Smooth muscle cell (in vitro differentiated cells): Measurements from ENCODE around the gene CCDC167. TPM values are rescaled to one million over a fixed set of nuclear protein-coding genes. Genes with fewer than 3 reads are reported as not detected.

ENCODE experiments used
- DNase-seq: peaks from one replicate; lab custom pipeline; 2025; ENCODE audit not compliant: unreplicated experiment; lab: John Stamatoyannopoulos, UW
- H2AFZ ChIP-seq: fragments of 200-600 bp; sonication (generic); 2 replicates; pipeline ENCODE4 v1.6.0; 2016; ENCODE audit warnings: antibody characterized with exemption, low read depth, mild to moderate bottlenecking
- H3F3A ChIP-seq: fragments of 200-600 bp; sonication (generic); 2 replicates; pipeline ENCODE4 v1.6.0; 2017; ENCODE audit warnings: antibody characterized with exemption, low read depth
- H3K27ac ChIP-seq: fragments of 200-600 bp; sonication (generic); 2 replicates; pipeline ENCODE4 v1.5.1; 2016; ENCODE audit warnings: low read depth, mild to moderate bottlenecking
- H3K27me3 ChIP-seq: fragments of 200-600 bp; sonication (generic); 2 replicates; pipeline ENCODE4 v1.6.1; 2016; ENCODE audit warnings: low read depth, mild to moderate bottlenecking
- H3K36me3 ChIP-seq: fragments of 200-600 bp; sonication (generic); 2 replicates; pipeline ENCODE4 v1.5.1; 2016; ENCODE audit warnings: low read depth
- H3K4me1 ChIP-seq: fragments of 200-600 bp; sonication (generic); 2 replicates; pipeline ENCODE4 v1.5.1; 2016; ENCODE audit warnings: low read depth
- H3K4me2 ChIP-seq: fragments of 200-600 bp; sonication (generic); 2 replicates; pipeline ENCODE4 v1.6.0; 2016; ENCODE audit warnings: mild to moderate bottlenecking
- H3K4me3 ChIP-seq: fragments of 200-600 bp; sonication (generic); 2 replicates; pipeline ENCODE4 v1.5.1; 2016; ENCODE audit warnings: mild to moderate bottlenecking
- H3K79me2 ChIP-seq: fragments of 200-600 bp; sonication (generic); 2 replicates; pipeline ENCODE4 v1.6.0; 2016; ENCODE audit warnings: low read depth, mild to moderate bottlenecking
- H3K9ac ChIP-seq: fragments of 200-600 bp; sonication (generic); 2 replicates; pipeline ENCODE4 v1.6.0; 2016; ENCODE audit warnings: low read depth
- H3K9me3 ChIP-seq: fragments of 200-600 bp; sonication (generic); replicated peaks from 2 replicates; pipeline ENCODE4 v1.5.1; 2016; ENCODE audit warnings: low read depth
- H4K20me1 ChIP-seq: fragments of 200-600 bp; sonication (generic); 2 replicates; pipeline ENCODE4 v1.6.0; 2016; ENCODE audit warnings: low read depth
- CTCF ChIP-seq: fragments of 200-600 bp; sonication (generic); IDR thresholded peaks from 2 replicates; pipeline ENCODE4 v1.5.1; 2017; ENCODE audit warnings: borderline replicate concordance, mild to moderate bottlenecking, antibody characterized with exemption; ENCODE audit not compliant: insufficient read depth, poor library complexity, severe bottlenecking
- WGBS: methylation state at CpG from one replicate; pipeline ENCODE4 v1.1.7; 2016; ENCODE audit warnings: low lambda C conversion rate; 5-methylcytosine and 5-hydroxymethylcytosine counted together
- polyA plus RNA-seq: library from polyadenylated mRNA; unstranded; fragments of >200 nt; fragmentation: Nextera tagmentation; extraction: Ambion mirVana; gene quantifications from 2 replicates; pipeline ENCODE4 v1.2.1, GENCODE V29; 2016
- total RNA-seq: library from RNA; depleted of rRNA; stranded (reverse); fragments of >200 nt; gene quantifications from 2 replicates; pipeline ENCODE4 v1.2.3, GENCODE V29; 2014

Gene CCDC167
- total and polyA plus RNA-seq, 2 experiments from 2014 or later, result 81.0 to 114 TPM

- no peak overlapping the region for H3K4me3 ChIP-seq
Observed at GRCh38 chr6:37531437-37532036, 31.8 kb upstream of the CCDC167 start.

GRCh38 chr6:37531026-37531425 is 31.3 kb upstream of the CCDC167 start:
- Histone ChIP-seq H3K9me3 (no peaks in the 10 kb centered on the region), H3K36me3 (no peaks in the 10 kb centered on the region), H3K79me2 (no peaks in the 10 kb centered on the region), H3K4me1 (peaks cover 10% of the 10 kb centered on the region), H3K9ac (no peak overlapping the region), H2AFZ (no peak overlapping the region), H4K20me1 (no peaks in the 10 kb centered on the region), H3K27me3 (peaks cover 51% of the 10 kb centered on the region), H3K27ac (no peak overlapping the region), H3F3A (no peaks in the 10 kb centered on the region), H3K4me2 (no peak overlapping the region), H3K4me3 (no peak overlapping the region)
- 89% methylated on average over 4 of the region's 4 CpGs for WGBS
- DNase-seq, result no peak
- no peak for TF ChIP-seq CTCF

More at GRCh38 chr6:37531437-37532036, 31.8 kb upstream of the CCDC167 start:
- H3F3A ChIP-seq, result no peaks in the 10 kb centered on the region
- peaks cover 56% of the 10 kb centered on the region for H3K27me3 ChIP-seq
- TF ChIP-seq CTCF, result no peak
- no peaks in the 10 kb centered on the region for H3K9me3 ChIP-seq
- H3K27ac ChIP-seq, result no peak overlapping the region
- H3K79me2 ChIP-seq, result no peaks in the 10 kb centered on the region
- no peak for DNase-seq
- H2AFZ ChIP-seq, result no peak overlapping the region
- H3K4me1 ChIP-seq, result peaks cover 15% of the 10 kb centered on the region
- H3K9ac ChIP-seq, result no peak overlapping the region
- no peaks in the 10 kb centered on the region for H4K20me1 ChIP-seq
- 85% methylated on average over 5 of the region's 5 CpGs for WGBS
- H3K36me3 ChIP-seq, result no peaks in the 10 kb centered on the region
- no peak overlapping the region for H3K4me2 ChIP-seq

- Histone ChIP-seq H3F3A (no peaks in the 10 kb centered on the region), H3K79me2 (no peaks in the 10 kb centered on the region), H3K4me2 (no peak overlapping the region), H3K27me3 (peaks cover 44% of the 10 kb centered on the region), H3K36me3 (no peaks in the 10 kb centered on the region), H2AFZ (no peak overlapping the region), H3K4me1 (peaks cover 2% of the 10 kb centered on the region), H3K9ac (no peak overlapping the region), H3K27ac (no peak overlapping the region), H4K20me1 (no peaks in the 10 kb centered on the region), H3K9me3 (no peaks in the 10 kb centered on the region), H3K4me3 (no peak overlapping the region)
- no peak for DNase-seq
- no peak for TF ChIP-seq CTCF
- WGBS, result 67% methylated on average over 5 of the region's 5 CpGs
Observed at GRCh38 chr6:37530297-37530696, 30.6 kb upstream of the CCDC167 start.

GRCh38 chr6:37528541-37528940 is 28.8 kb upstream of the CCDC167 start:
- Histone ChIP-seq H3K9me3 (no peaks in the 10 kb centered on the region), H3K27ac (no peak overlapping the region), H3K4me2 (no peak overlapping the region), H3K36me3 (no peaks in the 10 kb centered on the region), H3K27me3 (peaks cover 26% of the 10 kb centered on the region), H3K9ac (no peak overlapping the region), H3K4me1 (no peaks in the 10 kb centered on the region), H3F3A (no peaks in the 10 kb centered on the region), H4K20me1 (no peaks in the 10 kb centered on the region), H3K4me3 (no peak overlapping the region), H3K79me2 (no peaks in the 10 kb centered on the region), H2AFZ (no peak overlapping the region)
- DNase-seq, result no peak
- 81% methylated on average over 8 of the region's 8 CpGs for WGBS
- TF ChIP-seq CTCF, result no peak
